ENCODE measurements around the gene SEMA5A.

GRCh38 chr5:9467199-9468059 is 78.4 kb downstream of the SEMA5A start:
- TF ChIP-seq CTCF (IDR thresholded peaks at IDR 0.05) = no peak
- TF ChIP-seq POLR2AphosphoS5 (IDR thresholded peaks at IDR 0.05; ENCODE audit: low read depth, low read length) = no peak
